Stimulated activated naive CD8-positive, alpha-beta T cell treated with anti-CD3 and anti-CD28 coated beads, Interleukin-15, amount 100 ng/mL, for 72 hours (primary cell): ENCODE data around the gene ZNF549.
"Not testable (repeated sequence)": the region's sequence is repeated elsewhere in the genome, so short reads cannot be mapped to it uniquely, and the experiment has no call there.

Experiments
- ATAC-seq: fragments of 150-1000 bp; cut with Tn5 transposase; 2 replicates; pipeline ENCODE4 v1.10.0; 2021; ENCODE audit warnings: mild to moderate bottlenecking, moderate library complexity
- DNase-seq, 2 donors: peaks; one replicate each; pipeline ENCODE4 v3.0.0; 2021 to 2022
- H3K27ac Mint-ChIP-seq, 2 donors: one replicate each; pipeline ENCODE4 v1.8.0; 2022; ENCODE audit warnings: mild to moderate bottlenecking in 2 of 2, mixed read lengths in 2 of 2, moderate library complexity in 2 of 2
- H3K27me3 Mint-ChIP-seq: one replicate; pipeline ENCODE4 v1.8.0; 2022; ENCODE audit warnings: mixed read lengths
- H3K4me1 Mint-ChIP-seq: one replicate; pipeline ENCODE4 v1.8.0; 2022; ENCODE audit warnings: mild to moderate bottlenecking, mixed read lengths
- H3K4me3 Mint-ChIP-seq, 2 donors: one replicate each; pipeline ENCODE4 v1.8.0; 2022; ENCODE audit warnings: mild to moderate bottlenecking in 2 of 2, mixed read lengths in 2 of 2, moderate library complexity in 1 of 2
- H3K9me3 Mint-ChIP-seq, 2 donors: one replicate each; pipeline ENCODE4 v1.8.0; 2022; ENCODE audit warnings: mixed read lengths in 2 of 2

ZNF549 gene

GRCh38 chr19:57527136-57527881 is at the start of gene ZNF549:
ZNF549 (plus strand) TSS chr19:57527356; CDS start chr19:57527574, 218 bp downstream.
- peak; percentile 88 to 94 for DNase-seq
- peak; percentile 100 for ATAC-seq
- Mint-ChIP-seq H3K9me3 (peaks cover 44 to 48% of the 10 kb centered on the region in 2 donors), H3K4me3 (peak within 1 kb of the TSS; percentile 85 to 93), H3K4me1 (peaks cover 24% of the 10 kb centered on the region), H3K27ac (peak within 1 kb of the TSS; percentile 90 to 97), H3K27me3 (no peaks in the 10 kb centered on the region)

DNA sequence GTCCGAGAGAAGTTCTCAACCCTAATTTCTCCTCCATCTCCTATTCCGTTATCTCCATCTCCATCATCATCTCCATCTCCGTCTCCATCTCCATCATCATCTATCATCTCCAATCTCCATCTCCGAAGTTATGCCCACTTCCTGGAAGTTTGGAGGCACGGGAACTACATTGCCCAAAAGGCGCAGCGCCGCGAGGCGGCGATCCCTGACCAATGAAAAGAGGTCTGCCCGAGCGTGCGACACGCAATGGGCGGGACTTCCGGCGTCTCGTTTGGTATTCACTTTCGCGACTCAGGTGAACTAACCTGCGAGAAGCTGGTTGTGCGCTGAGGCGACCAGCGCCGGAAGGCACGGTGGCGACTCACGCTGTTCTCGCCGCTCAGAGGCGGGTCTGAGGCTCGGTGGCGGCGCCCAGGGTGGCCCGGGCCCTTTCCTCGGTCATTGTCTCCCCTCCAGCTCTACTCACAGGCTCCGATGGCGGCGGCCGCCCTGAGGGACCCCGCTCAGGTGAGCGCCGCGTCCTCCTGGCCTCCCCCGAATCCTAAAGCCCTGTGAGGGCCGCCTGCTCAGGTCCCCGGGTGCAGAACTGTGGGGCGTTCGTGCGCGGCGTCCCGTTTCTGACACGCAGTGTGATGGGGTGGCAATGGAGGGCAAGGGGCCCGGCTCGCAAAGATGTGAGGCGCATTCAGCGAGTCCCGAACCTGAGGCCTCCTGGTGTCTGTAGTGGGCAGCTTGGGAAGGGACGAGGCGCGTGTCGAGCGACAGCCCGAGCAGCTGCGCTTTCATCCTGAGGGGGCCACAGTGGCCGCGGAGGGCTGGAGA is 39.5 kb upstream of the ZNF549 start, which contains the start of gene ZNF419:
ZNF419 (plus strand) TSS at position 274 of the 822 bp plus-strand sequence; CDS start at position 475, 201 bp downstream.
- peaks cover 16% of the 10 kb centered on the region for H3K4me1 Mint-ChIP-seq
- not testable (repeated sequence) for H3K27me3 Mint-ChIP-seq
- DNase-seq: peak; percentile 83 to 91
- peak within 1 kb of the TSS; percentile 7 to 86 for H3K27ac Mint-ChIP-seq
- H3K4me3 Mint-ChIP-seq: peak within 1 kb of the TSS; percentile 65 to 86
- H3K9me3 Mint-ChIP-seq: peaks cover 44 to 57% of the 10 kb centered on the region in 2 donors
- ATAC-seq: peak; percentile 98

DNA sequence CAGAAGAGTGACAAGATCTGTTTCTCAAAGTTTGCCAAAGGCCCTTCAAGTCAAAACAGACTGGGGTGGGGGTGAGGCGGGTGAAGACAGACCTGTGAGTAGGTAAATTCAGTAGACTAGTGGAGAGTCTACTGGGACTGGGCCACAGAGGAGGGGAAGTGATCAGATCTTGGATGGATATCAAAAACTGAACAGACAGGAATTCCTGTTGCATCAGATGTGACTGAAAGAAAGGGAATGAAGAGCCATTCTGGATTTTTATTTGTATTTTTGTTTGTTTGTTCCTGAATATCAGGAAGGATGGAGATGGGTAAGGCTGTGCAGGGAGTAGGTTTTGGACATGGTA is 38.9 kb upstream of the ZNF549 start:
- H3K27me3 Mint-ChIP-seq, DNase-seq, H3K27ac Mint-ChIP-seq: not testable (repeated sequence)
- Mint-ChIP-seq H3K4me1 (peaks cover 16% of the 10 kb centered on the region), H3K4me3 (peak overlapping the region; percentile 65 to 86), H3K9me3 (peaks cover 49 to 63% of the 10 kb centered on the region in 2 donors)
- ATAC-seq: peak; percentile 4

DNA sequence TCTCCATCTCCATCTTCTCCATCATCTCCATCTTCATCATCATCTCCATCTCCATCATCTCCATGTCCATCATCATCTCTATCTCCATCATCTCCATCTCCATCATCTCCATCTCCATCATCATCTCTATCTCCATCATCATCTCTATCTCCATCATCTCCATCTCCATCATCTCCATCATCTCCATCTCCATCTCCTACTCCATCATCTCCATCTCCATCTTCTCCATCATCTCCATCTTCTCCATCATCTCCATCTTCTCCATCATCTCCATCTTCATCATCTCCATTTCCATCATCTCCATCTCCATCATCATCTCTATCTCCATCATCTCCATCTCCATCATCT is 27.9 kb upstream of the ZNF549 start:
- not testable (repeated sequence) for DNase-seq, H3K27me3 Mint-ChIP-seq, ATAC-seq
- Mint-ChIP-seq H3K9me3 (peaks cover 43 to 56% of the 10 kb centered on the region in 2 donors), H3K4me3 (peak overlapping the region; percentile 65 to 90), H3K4me1 (peaks cover 26% of the 10 kb centered on the region), H3K27ac (peak overlapping the region in 1 of 2 donors; percentile 68)

- peaks cover 26% of the 10 kb centered on the region for H3K4me1 Mint-ChIP-seq
- ATAC-seq (peak; percentile 99), DNase-seq (peak; percentile 90 to 96)
- not testable (repeated sequence) for H3K27me3 Mint-ChIP-seq
- H3K4me3 Mint-ChIP-seq: peak within 1 kb of the TSS; percentile 65 to 90
- H3K9me3 Mint-ChIP-seq: peaks cover 39 to 54% of the 10 kb centered on the region in 2 donors
- H3K27ac Mint-ChIP-seq: peak within 1 kb of the TSS; percentile 59 to 88
These were observed 27.3 kb upstream of the ZNF549 start, which contains the start of gene ZNF773 for GRCh38 chr19:57499680-57500395. ZNF773 (plus strand) TSS chr19:57499938; CDS start chr19:57500081, 143 bp downstream.

GRCh38 chr19:57500400-57500799 is 26.8 kb upstream of the ZNF549 start:
- not testable (repeated sequence) for ATAC-seq, H3K27me3 Mint-ChIP-seq, DNase-seq
- H3K9me3 Mint-ChIP-seq: peaks cover 39 to 53% of the 10 kb centered on the region in 2 donors
- H3K4me1 Mint-ChIP-seq: peaks cover 26% of the 10 kb centered on the region
- H3K27ac Mint-ChIP-seq: peak overlapping the region; percentile 59 to 88
- H3K4me3 Mint-ChIP-seq: peak overlapping the region; percentile 65 to 90

DNA sequence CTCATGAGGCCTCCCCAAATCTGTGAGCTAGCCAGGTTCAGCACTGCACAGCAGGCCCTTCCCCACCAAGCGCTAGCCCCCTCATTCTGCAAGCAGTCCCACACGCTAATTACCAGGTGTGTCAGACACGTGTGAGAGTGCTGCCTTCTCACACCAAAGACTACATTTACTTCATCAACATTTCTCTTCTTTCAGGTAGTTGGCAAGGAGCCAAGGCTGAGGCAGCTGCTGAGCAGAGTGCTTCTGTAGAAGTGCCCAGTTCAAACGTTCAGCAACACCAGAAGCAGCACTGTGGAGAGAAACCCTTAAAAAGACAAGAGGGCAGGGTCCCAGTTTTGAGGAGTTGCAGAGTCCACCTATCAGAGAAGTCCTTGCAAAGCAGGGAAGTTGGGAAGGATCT is 21.0 kb upstream of the ZNF549 start:
- peaks cover 36 to 65% of the 10 kb centered on the region in 2 donors for H3K9me3 Mint-ChIP-seq

DNA sequence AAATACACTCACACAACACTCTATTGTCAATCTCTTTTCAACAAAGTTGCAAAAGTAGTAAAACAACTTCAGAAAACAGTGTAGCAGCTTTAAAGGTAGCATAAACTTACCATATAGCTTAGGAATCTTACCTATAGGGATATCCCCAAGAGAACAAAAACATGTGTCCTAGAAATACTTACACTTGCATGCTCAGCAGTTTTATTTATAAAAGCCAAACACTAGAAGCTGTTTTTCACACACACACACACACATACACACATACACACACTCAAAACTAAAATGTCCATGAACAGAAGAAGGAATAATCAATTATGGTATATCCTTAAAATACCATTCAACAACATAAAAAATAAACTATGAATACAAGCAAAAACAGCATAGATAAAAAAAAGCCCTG is 15.7 kb upstream of the ZNF549 start:
- H3K4me1 Mint-ChIP-seq: no peaks in the 10 kb centered on the region
- H3K27me3 Mint-ChIP-seq: no peaks in the 10 kb centered on the region
- ATAC-seq (no peak), DNase-seq (no peak)
- no peak overlapping the region for H3K27ac Mint-ChIP-seq
- H3K4me3 Mint-ChIP-seq: no peak overlapping the region
- peaks cover 52 to 65% of the 10 kb centered on the region in 2 donors for H3K9me3 Mint-ChIP-seq

More for the DNA sequence above, 21.0 kb upstream of the ZNF549 start:
- DNase-seq: no peak
- Mint-ChIP-seq H3K4me3 (no peak overlapping the region), H3K27me3 (no peaks in the 10 kb centered on the region), H3K4me1 (peaks cover 8% of the 10 kb centered on the region), H3K27ac (no peak overlapping the region)
- ATAC-seq: no peak

DNA sequence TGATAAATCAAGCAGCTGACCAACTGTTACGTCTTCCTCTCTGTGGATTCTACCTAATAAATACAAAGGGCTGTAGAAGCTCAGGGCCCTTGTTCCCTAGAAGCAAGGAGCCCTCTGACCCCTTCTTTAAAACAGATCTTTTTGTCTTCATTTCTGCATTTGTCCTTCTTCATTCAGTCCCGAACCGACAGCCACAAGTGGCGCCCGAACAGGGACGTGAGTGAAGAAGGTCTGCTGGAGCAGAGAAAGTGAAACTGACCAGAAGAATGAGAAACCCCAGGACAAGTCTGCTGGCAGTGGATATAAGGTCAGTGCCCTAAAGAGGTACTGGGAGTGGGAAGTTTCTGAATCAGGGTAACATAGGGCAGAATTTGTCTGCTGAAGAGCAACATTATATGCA is 14.3 kb upstream of the ZNF549 start:
- no peak for ATAC-seq
- H3K4me1 Mint-ChIP-seq: no peaks in the 10 kb centered on the region
- H3K27me3 Mint-ChIP-seq: no peaks in the 10 kb centered on the region
- DNase-seq: no peak
- H3K27ac Mint-ChIP-seq: no peak overlapping the region
- no peak overlapping the region for H3K4me3 Mint-ChIP-seq
- H3K9me3 Mint-ChIP-seq: peaks cover 46 to 68% of the 10 kb centered on the region in 2 donors

GRCh38 chr19:57515255-57515654 is 11.9 kb upstream of the ZNF549 start:
- H3K27ac Mint-ChIP-seq: no peak overlapping the region
- H3K9me3 Mint-ChIP-seq: peaks cover 40 to 67% of the 10 kb centered on the region in 2 donors
- ATAC-seq: no peak
- H3K27me3 Mint-ChIP-seq: no peaks in the 10 kb centered on the region
- DNase-seq: no peak
- H3K4me1 Mint-ChIP-seq: no peaks in the 10 kb centered on the region
- no peak overlapping the region for H3K4me3 Mint-ChIP-seq

DNA sequence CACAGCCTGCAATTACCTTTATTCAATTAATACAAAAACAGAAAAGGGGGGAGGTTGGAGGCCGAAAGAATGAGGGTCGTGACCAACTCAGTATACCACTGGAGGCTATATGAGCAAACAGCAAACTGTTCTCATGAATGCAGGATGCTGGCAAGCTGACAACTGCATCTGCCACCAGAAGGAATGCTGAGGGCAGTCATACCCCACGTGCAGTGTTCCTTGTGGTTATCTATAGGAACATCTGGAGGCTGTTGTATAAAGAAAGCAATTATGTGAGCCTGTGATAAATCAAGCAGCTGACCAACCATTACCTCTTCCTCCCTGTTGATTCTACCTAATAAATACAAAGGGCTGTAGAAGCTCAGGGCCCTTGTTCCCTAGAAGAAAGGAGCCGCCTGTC is 9.1 kb upstream of the ZNF549 start:
- not testable (repeated sequence) for H3K4me1 Mint-ChIP-seq, DNase-seq, ATAC-seq, H3K27me3 Mint-ChIP-seq, H3K4me3 Mint-ChIP-seq, H3K27ac Mint-ChIP-seq
- H3K9me3 Mint-ChIP-seq: peaks cover 31 to 60% of the 10 kb centered on the region in 2 donors

- Mint-ChIP-seq H3K27ac (no peak overlapping the region), H3K9me3 (peaks cover 67 to 91% of the 10 kb centered on the region in 2 donors), H3K4me1 (no peaks in the 10 kb centered on the region), H3K4me3 (no peak overlapping the region), H3K27me3 (no peaks in the 10 kb centered on the region)
- DNase-seq (no peak), ATAC-seq (no peak)
These were observed 10.9 kb downstream of the ZNF549 start for GRCh38 chr19:57537953-57538547.

DNA sequence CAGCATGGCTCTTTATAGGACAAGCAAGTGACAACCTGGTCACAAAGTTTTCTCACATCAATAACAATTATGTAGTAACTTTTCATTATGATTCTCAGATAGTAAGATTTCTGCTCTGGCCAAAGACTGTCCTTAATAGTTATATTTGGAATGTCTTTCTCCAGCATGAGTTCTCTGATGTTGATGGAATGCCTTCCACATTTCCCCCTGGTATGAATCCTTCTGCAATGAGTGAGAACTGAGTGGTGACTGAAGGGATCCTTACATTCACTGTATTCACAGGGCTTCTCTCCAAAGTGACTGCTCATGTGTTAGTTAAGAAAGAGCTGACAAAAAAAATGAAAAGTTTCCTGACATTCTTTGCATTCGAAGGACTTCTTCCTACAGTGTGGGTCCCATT is 19.4 kb downstream of the ZNF549 start:
- Mint-ChIP-seq H3K4me3 (no peak overlapping the region), H3K9me3 (peaks cover 68 to 74% of the 10 kb centered on the region in 2 donors), H3K27me3 (no peaks in the 10 kb centered on the region), H3K27ac (no peak overlapping the region), H3K4me1 (no peaks in the 10 kb centered on the region)
- ATAC-seq: no peak
- no peak for DNase-seq

DNA sequence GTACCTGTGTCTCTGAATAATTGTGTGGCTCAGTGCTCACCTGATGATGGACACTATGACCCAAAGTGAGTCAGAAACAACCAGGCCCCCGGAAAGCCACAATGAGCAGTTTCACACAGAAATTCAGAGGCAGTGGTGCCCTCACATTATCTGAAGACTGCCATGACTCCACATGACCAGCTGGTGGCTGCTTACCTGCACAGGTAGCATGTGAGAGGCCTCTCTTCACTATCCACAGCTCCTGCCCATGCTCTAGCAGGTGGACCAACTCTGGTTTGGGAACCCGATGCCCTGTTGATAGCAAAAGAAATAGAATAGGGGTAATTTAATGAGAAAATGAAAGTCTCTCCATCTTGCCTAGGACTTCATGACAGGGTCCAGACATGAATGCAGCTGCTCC is 25.3 kb downstream of the ZNF549 start:
- ATAC-seq (no peak), DNase-seq (no peak)
- peaks cover 4% of the 10 kb centered on the region for H3K4me1 Mint-ChIP-seq
- H3K9me3 Mint-ChIP-seq: peaks cover 56 to 92% of the 10 kb centered on the region in 2 donors
- H3K27ac Mint-ChIP-seq: peak overlapping the region in 1 of 2 donors; percentile 44
- no peaks in the 10 kb centered on the region for H3K27me3 Mint-ChIP-seq
- no peak overlapping the region for H3K4me3 Mint-ChIP-seq

DNA sequence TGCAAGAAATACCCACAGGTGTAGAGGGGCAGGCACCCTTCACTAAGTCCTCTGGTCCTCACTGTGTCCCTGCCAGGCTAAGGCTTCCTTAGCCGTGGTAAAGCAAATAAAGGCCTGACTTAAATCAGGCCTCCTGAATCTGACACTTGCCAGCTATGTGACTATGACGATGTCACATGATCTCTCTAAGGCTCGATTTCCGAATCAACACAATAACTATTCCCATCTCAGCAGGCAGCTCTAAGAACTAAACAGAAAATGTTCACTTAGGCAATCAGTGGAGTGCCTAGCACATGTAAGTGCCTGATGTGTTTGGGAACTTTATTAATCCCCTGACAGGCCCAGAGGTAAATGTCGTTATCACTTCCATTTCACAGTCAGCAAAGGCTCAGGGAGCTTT is 30.5 kb downstream of the ZNF549 start:
- Mint-ChIP-seq H3K9me3 (peaks cover 17 to 71% of the 10 kb centered on the region in 2 donors), H3K4me1 (peaks cover 36% of the 10 kb centered on the region), H3K27me3 (no peaks in the 10 kb centered on the region), H3K27ac (peak overlapping the region in 1 of 2 donors; percentile 5), H3K4me3 (peak overlapping the region; percentile 98)
- DNase-seq: no peak
- no peak for ATAC-seq
